Adrenal gland (tissue), 5 donors: ENCODE measurements around the gene PDE3A.

Experiments
- POLR2A ChIP-seq, 2 donors: fragments of 450-650 bp; IDR thresholded peaks; one replicate each; pipeline ENCODE4 v1.6.1; 2017; ENCODE audit warnings: antibody characterized with exemption in 2 of 2, mild to moderate bottlenecking in 2 of 2, moderate library complexity in 1 of 2
- TF ChIP-seq, protein P1 (sequence below), 6 experiments: fragments of 450-650 bp in 4 of 6; fragments of 200-600 bp in 2 of 6; sonication (generic) in 1 of 6; IDR thresholded peaks; 1 replicate in 5 of 6; 2 replicates in 1 of 6; pipeline versions ENCODE4 v1.5.1 to v1.8.0; 2016 to 2021; ENCODE audit warnings: antibody characterized with exemption in 6 of 6, mild to moderate bottlenecking in 2 of 6, moderate library complexity in 1 of 6
- donor health status: DM: no; HTN: no; CAD: no.

DNA sequence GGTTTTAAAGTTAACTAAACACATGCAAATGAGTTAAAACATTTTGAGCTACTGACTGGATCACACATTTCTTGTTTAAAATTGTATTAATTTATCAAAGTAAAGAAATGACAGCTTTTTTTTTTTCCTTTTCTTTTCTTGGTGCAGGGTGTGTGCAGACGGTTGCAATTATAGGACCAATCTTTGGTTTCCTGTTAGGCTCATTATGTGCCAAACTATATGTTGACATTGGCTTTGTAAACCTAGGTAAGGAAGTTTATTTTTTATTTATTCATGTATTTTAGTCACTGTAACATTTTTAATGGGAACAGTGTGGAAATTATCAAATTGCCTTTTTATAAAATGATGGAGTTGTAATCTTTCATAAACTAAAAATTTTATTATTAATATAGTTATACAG lies 348.6 kb downstream of the PDE3A start:
- TF ChIP-seq, protein P1, sequence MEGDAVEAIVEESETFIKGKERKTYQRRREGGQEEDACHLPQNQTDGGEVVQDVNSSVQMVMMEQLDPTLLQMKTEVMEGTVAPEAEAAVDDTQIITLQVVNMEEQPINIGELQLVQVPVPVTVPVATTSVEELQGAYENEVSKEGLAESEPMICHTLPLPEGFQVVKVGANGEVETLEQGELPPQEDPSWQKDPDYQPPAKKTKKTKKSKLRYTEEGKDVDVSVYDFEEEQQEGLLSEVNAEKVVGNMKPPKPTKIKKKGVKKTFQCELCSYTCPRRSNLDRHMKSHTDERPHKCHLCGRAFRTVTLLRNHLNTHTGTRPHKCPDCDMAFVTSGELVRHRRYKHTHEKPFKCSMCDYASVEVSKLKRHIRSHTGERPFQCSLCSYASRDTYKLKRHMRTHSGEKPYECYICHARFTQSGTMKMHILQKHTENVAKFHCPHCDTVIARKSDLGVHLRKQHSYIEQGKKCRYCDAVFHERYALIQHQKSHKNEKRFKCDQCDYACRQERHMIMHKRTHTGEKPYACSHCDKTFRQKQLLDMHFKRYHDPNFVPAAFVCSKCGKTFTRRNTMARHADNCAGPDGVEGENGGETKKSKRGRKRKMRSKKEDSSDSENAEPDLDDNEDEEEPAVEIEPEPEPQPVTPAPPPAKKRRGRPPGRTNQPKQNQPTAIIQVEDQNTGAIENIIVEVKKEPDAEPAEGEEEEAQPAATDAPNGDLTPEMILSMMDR (IDR thresholded peaks at IDR 0.05) = no peak
- no peak for TF ChIP-seq POLR2A (IDR thresholded peaks at IDR 0.05)
